Right lobe of liver (tissue), 6 donors: Measurements from ENCODE around the gene LOXL1. TPM values are rescaled to one million over a fixed set of nuclear protein-coding genes. Genes with fewer than 3 reads are reported as not detected.

Source experiments
- ATAC-seq, 4 donors: fragments of 200-7000 bp; cut with Tn5 transposase; one replicate each; pipeline ENCODE4 v1.9.1; 2020; ENCODE audit warnings: mild to moderate bottlenecking in 4 of 4, moderate library complexity in 4 of 4
- DNase-seq, 3 donors: peaks; one replicate each; pipeline ENCODE4 v3.0.0-alpha.2; 2020
- H3K27ac ChIP-seq, 3 donors: fragments of 200-600 bp; one replicate each; pipeline ENCODE4 v1.8.0; 2022
- H3K27me3 ChIP-seq, 2 donors: fragments of 200-600 bp; one replicate each; pipeline ENCODE4 v1.8.0; 2022
- H3K36me3 ChIP-seq, 4 donors: fragments of 200-600 bp; sonication (generic) in 1 of 4; one replicate each; pipeline versions ENCODE4 v1.5.1 to v1.8.0; 2017 to 2022; ENCODE audit warnings: control low read depth in 1 of 4
- H3K4me1 ChIP-seq, 4 donors: fragments of 200-600 bp; sonication (generic) in 1 of 4; one replicate each; pipeline versions ENCODE4 v1.5.1 to v1.8.0; 2017 to 2022; ENCODE audit warnings: control low read depth in 1 of 4
- H3K4me3 ChIP-seq, 3 donors: fragments of 200-600 bp; one replicate each; pipeline ENCODE4 v1.8.0; 2022
- H3K9me3 ChIP-seq, 4 donors: fragments of 200-600 bp; sonication (generic) in 1 of 4; one replicate each; pipeline versions ENCODE4 v1.5.1 to v1.8.0; 2017 to 2022; ENCODE audit warnings: control low read depth in 1 of 4
- CTCF ChIP-seq, 4 donors: fragments of 200-600 bp in 3 of 4; fragments of 450-650 bp in 1 of 4; IDR thresholded peaks; one replicate each; pipeline versions ENCODE4 v1.5.1 to v1.8.0; 2016 to 2022; ENCODE audit warnings: antibody characterized with exemption in 4 of 4, mild to moderate bottlenecking in 2 of 4
- POLR2A ChIP-seq: fragments of 450-650 bp; IDR thresholded peaks from one replicate; pipeline ENCODE4 v1.6.1; 2017; ENCODE audit warnings: antibody characterized with exemption, mild to moderate bottlenecking
- WGBS: methylation state at CpG from one replicate; pipeline ENCODE4 v1.1.6; 2018; ENCODE audit warnings: low coverage, low lambda C conversion rate; ENCODE audit not compliant: insufficient coverage; ENCODE audit errors: missing lambda C conversion rate; 5-methylcytosine and 5-hydroxymethylcytosine counted together
- intact Hi-C, 2 donors: fragments of 100-400 bp; cut with DNase I; formaldehyde crosslinking; loops; one replicate each; pipeline versions ENCODE4 v1.11.2 to v1.14.1; 2022
- total RNA-seq, 6 experiments: library from RNA; depleted of rRNA in 2 of 6; stranded (reverse); fragments of >200 nt in 2 of 6; fragmentation: NEBNext Ultra II Directional in 3 of 6; extraction: Animal tissue kit (Norgen Biotek cat#: 25700) in 3 of 6; gene quantifications; one replicate each; pipeline versions ENCODE4 v1.1.0 to v1.2.4, GENCODE V29; 2016 to 2023
- donor health status: DM: no; HTN: yes; CAD: no.
- donor health status: DM: no; HTN: no; CAD: no.
- donor health status: DM: no; HTN: no; CAD: no.
- donor health status: DM: no; HTN: yes; CAD: no.
- donor health status: DM: no; HTN: yes; CAD: no.

Gene LOXL1
- total RNA-seq, 6 experiments from 2014 or later: 0.29 to 2.3 (median 0.83) TPM

- no peak overlapping the region for H3K4me3 ChIP-seq
- intact Hi-C loops: no loop called here
- no peaks in the 10 kb centered on the region for H3K9me3 ChIP-seq
- WGBS: 59% methylated on average over 3 of the region's 4 CpGs
- ATAC-seq (no peak), DNase-seq (no peak)
- H3K36me3 ChIP-seq: no peaks in the 10 kb centered on the region
- no peaks in the 10 kb centered on the region for H3K4me1 ChIP-seq
- TF ChIP-seq POLR2A: no peak
- TF ChIP-seq CTCF (IDR thresholded peaks at IDR 0.05): no peak
- H3K27me3 ChIP-seq: no peaks in the 10 kb centered on the region
- H3K27ac ChIP-seq: no peak overlapping the region
These were observed 4.9 kb upstream of the LOXL1 start for GRCh38 chr15:73921254-73921925.

- H3K9me3 ChIP-seq: no peaks in the 10 kb centered on the region
- 17% methylated on average over 8 of the region's 19 CpGs for WGBS
- DNase-seq (no peak), ATAC-seq (no peak)
- H3K27ac ChIP-seq: no peak overlapping the region
- peaks cover 0 to 3% of the 10 kb centered on the region in 2 donors for H3K27me3 ChIP-seq
- TF ChIP-seq POLR2A (no peak), CTCF (IDR thresholded peaks at IDR 0.05) (no peak)
- intact Hi-C loops: no loop called here
- no peaks in the 10 kb centered on the region for H3K36me3 ChIP-seq
- no peak overlapping the region for H3K4me3 ChIP-seq
- no peaks in the 10 kb centered on the region for H3K4me1 ChIP-seq
These were observed 3.8 kb upstream of the LOXL1 start for GRCh38 chr15:73922186-73923151.

GRCh38 chr15:73923156-73923487, 3.1 kb upstream of the LOXL1 start:
- no peak overlapping the region for H3K27ac ChIP-seq
- H3K4me1 ChIP-seq: no peaks in the 10 kb centered on the region
- no peak for DNase-seq
- intact Hi-C loops: no loop called here
- 73% methylated on average over 2 of the region's 7 CpGs for WGBS
- no peak overlapping the region for H3K4me3 ChIP-seq
- no peaks in the 10 kb centered on the region for H3K36me3 ChIP-seq
- ATAC-seq: no peak
- TF ChIP-seq POLR2A: no peak
- H3K9me3 ChIP-seq: no peaks in the 10 kb centered on the region
- H3K27me3 ChIP-seq: peaks cover 0 to 7% of the 10 kb centered on the region in 2 donors

GRCh38 chr15:73923488-73924164, 2.6 kb upstream of the LOXL1 start:
- Histone ChIP-seq H3K4me1 (no peaks in the 10 kb centered on the region), H3K4me3 (no peak overlapping the region), H3K36me3 (no peaks in the 10 kb centered on the region), H3K9me3 (no peaks in the 10 kb centered on the region), H3K27me3 (peaks cover 0 to 7% of the 10 kb centered on the region in 2 donors), H3K27ac (no peak overlapping the region)
- TF ChIP-seq CTCF (IDR thresholded peaks at IDR 0.05) (no peak), POLR2A (no peak)
- DNase-seq (peak in 2 of 3 donors; percentile 4 to 31), ATAC-seq (no peak)
- WGBS: 43% methylated on average over 4 of the region's 6 CpGs
- intact Hi-C loops: no loop called here
